Endothelial cell of umbilical vein (primary cell): ENCODE data around the gene PCGF1. TPM values are rescaled to one million over a fixed set of nuclear protein-coding genes. Genes with fewer than 3 reads are reported as not detected.

Experiments
- BruUV-seq: library from RNA; stranded (reverse); fragments of 400-500 nt; replicated peaks from 2 replicates; lab custom pipeline; 2021; lab: Mats Ljungman, UMichigan
- CTCF ChIA-PET: fragments of 300-600, 350-600 bp; sonication (Branson Sonifier 250); formaldehyde crosslinking; loops from one replicate; lab custom pipeline; 2021; ENCODE audit warnings: antibody characterized with exemption, inconsistent platforms; lab: Charles Lee
- POLR2A ChIA-PET: fragments of 300-600, 350-600 bp; sonication (Branson Sonifier 250); formaldehyde crosslinking; loops from one replicate; lab custom pipeline; 2021; ENCODE audit warnings: antibody characterized with exemption, inconsistent platforms; lab: Charles Lee
- DNase-seq: peaks from one replicate; pipeline ENCODE4 v3.0.0-alpha.2; 2011; ENCODE audit warnings: low read depth, low spot score
- FAIRE-seq: peaks from 2 replicates; lab custom pipeline; 2011; peaks lifted over from hg19 to GRCh38; lab: Jason Lieb, UNC
- H2AFZ ChIP-seq: 2 replicates; pipeline ENCODE4 v1.6.0; 2012; ENCODE audit warnings: low read depth, low read length, control low read depth, inconsistent platforms
- H3K27ac ChIP-seq: 2 replicates; pipeline ENCODE4 v1.5.1; 2011; ENCODE audit warnings: low read depth, mild to moderate bottlenecking, control low read depth, low read length, moderate library complexity; ENCODE audit not compliant: insufficient read depth
- H3K27me3 ChIP-seq, 2 experiments: 2 replicates each; pipeline versions ENCODE4 v1.6.0 to v1.6.1; 2011; ENCODE audit warnings: low read length in 2 of 2, mixed read lengths in 1 of 2; ENCODE audit not compliant: control insufficient read depth in 2 of 2, insufficient read depth in 2 of 2
- H3K36me3 ChIP-seq, 2 experiments: 2 replicates in 1 of 2; 3 replicates in 1 of 2; pipeline ENCODE4 v1.5.1; 2011; ENCODE audit warnings: low read length in 2 of 2, mild to moderate bottlenecking in 1 of 2, moderate library complexity in 1 of 2; ENCODE audit not compliant: control insufficient read depth in 2 of 2, insufficient read depth in 2 of 2; ENCODE audit errors: extremely low read depth in 1 of 2
- H3K4me1 ChIP-seq: 3 replicates; pipeline ENCODE4 v1.5.1; 2011; ENCODE audit warnings: mild to moderate bottlenecking, low read length; ENCODE audit not compliant: control insufficient read depth, insufficient read depth; ENCODE audit errors: extremely low read depth
- H3K4me2 ChIP-seq: 2 replicates; pipeline ENCODE4 v1.6.1; 2011; ENCODE audit warnings: low read length, control low read depth, mixed read lengths; ENCODE audit not compliant: insufficient read depth
- H3K4me3 ChIP-seq, 3 experiments: fragments of 200-600 bp in 1 of 3; sonication (generic), shearing (Covaris generic) in 1 of 3; replicated peaks in 1 of 3; 2 replicates each; pipeline ENCODE4 v1.5.1; 2011 to 2016; ENCODE audit warnings: control low read depth in 3 of 3, low read length in 3 of 3, mild to moderate bottlenecking in 2 of 3, inconsistent platforms in 1 of 3, low read depth in 1 of 3, moderate library complexity in 1 of 3; ENCODE audit not compliant: insufficient read depth in 1 of 3
- H3K79me2 ChIP-seq: 2 replicates; pipeline ENCODE4 v1.6.0; 2012; ENCODE audit warnings: low read length, inconsistent platforms; ENCODE audit not compliant: control insufficient read depth, insufficient read depth
- H3K9ac ChIP-seq: replicated peaks from 2 replicates; pipeline ENCODE3; 2011; ENCODE audit warnings: low read length, control low read depth; ENCODE audit not compliant: insufficient read depth; ENCODE audit errors: extremely low read depth
- H3K9me1 ChIP-seq: replicated peaks from 3 replicates; pipeline ENCODE4 v1.6.0; 2011; ENCODE audit warnings: mild to moderate bottlenecking, low read length; ENCODE audit not compliant: control insufficient read depth, insufficient read depth; ENCODE audit errors: extremely low read depth
- H3K9me3 ChIP-seq: replicated peaks from 2 replicates; pipeline ENCODE4 v1.5.1; 2012; ENCODE audit warnings: low read length, inconsistent platforms; ENCODE audit not compliant: control insufficient read depth, insufficient read depth
- H4K20me1 ChIP-seq: replicated peaks from 2 replicates; pipeline ENCODE3; 2011; ENCODE audit warnings: mild to moderate bottlenecking, low read length; ENCODE audit not compliant: control insufficient read depth, insufficient read depth; ENCODE audit errors: extremely low read depth
- CTCF ChIP-seq, 2 donors: IDR thresholded peaks; 1 replicate in 1 of 2; 2 replicates in 1 of 2; pipeline ENCODE4 v1.5.1; 2011; ENCODE audit warnings: low read length in 2 of 2, mild to moderate bottlenecking in 2 of 2, moderate library complexity in 2 of 2, control low read depth in 1 of 2, inconsistent platforms in 1 of 2, low read depth in 1 of 2; ENCODE audit not compliant: insufficient read depth in 1 of 2; ENCODE audit errors: extremely low read depth in 1 of 2
- EZH2 ChIP-seq: IDR thresholded peaks from 2 replicates; pipeline ENCODE4 v1.6.1; 2012; ENCODE audit warnings: borderline replicate concordance, low read depth, mild to moderate bottlenecking, moderate library complexity, low read length, inconsistent platforms; ENCODE audit not compliant: severe bottlenecking
- FOS ChIP-seq: IDR thresholded peaks from 2 replicates; pipeline ENCODE4 v1.6.1; 2011; ENCODE audit warnings: mild to moderate bottlenecking, low read length, moderate library complexity, borderline replicate concordance; ENCODE audit not compliant: insufficient read depth
- GATA2 ChIP-seq: IDR thresholded peaks from 2 replicates; pipeline ENCODE4 v1.7.0; 2011; ENCODE audit warnings: low read depth, mild to moderate bottlenecking, moderate library complexity, mixed read lengths, low read length; ENCODE audit not compliant: insufficient read length, insufficient read depth
- JUN ChIP-seq: IDR thresholded peaks from 2 replicates; pipeline ENCODE4 v1.6.1; 2011; ENCODE audit warnings: borderline replicate concordance, low read depth; ENCODE audit not compliant: insufficient read length, insufficient read depth
- MAX ChIP-seq: IDR thresholded peaks from 2 replicates; pipeline ENCODE4 v1.6.1; 2011; ENCODE audit not compliant: insufficient read depth, insufficient read length
- MYC ChIP-seq: IDR thresholded peaks from one replicate; pipeline ENCODE4 v1.6.1; 2011; ENCODE audit warnings: mild to moderate bottlenecking, low read depth, low read length
- POLR2A ChIP-seq: IDR thresholded peaks from 2 replicates; pipeline ENCODE4 v1.6.1; 2012; ENCODE audit warnings: low read depth, mild to moderate bottlenecking, control low read depth, low read length
- POLR2AphosphoS5 ChIP-seq: IDR thresholded peaks from 2 replicates; pipeline ENCODE4 v1.6.1; 2012; ENCODE audit warnings: low read depth, mild to moderate bottlenecking, control low read depth, low read length, moderate library complexity; ENCODE audit not compliant: insufficient read depth
- dilution Hi-C: fragments of 300-500 bp; cut with MboI; formaldehyde crosslinking; loops from one replicate; pipeline ENCODE4 v1.15.0; 2019; ENCODE audit warnings: low sequenced_read_pairs; ENCODE audit not compliant: extremely low pct_ligation_motif_present
- intact Hi-C: fragments of 100-400 bp; cut with micrococcal nuclease; formaldehyde crosslinking; loops from one replicate; pipeline ENCODE4 v1.10.0; 2022
- polyA plus RNA-seq, 4 experiments: library from polyadenylated mRNA; depleted of rRNA in 3 of 4; stranded (reverse) in 3 of 4; unstranded in 1 of 4; fragments of >200 nt; gene quantifications; 2 replicates each; pipeline versions ENCODE4 v1.2.1 to v1.2.3, GENCODE V29; 2011 to 2012; ENCODE audit warnings: missing spikeins in 1 of 4
- total RNA-seq: library from RNA; stranded (reverse); gene quantifications from 2 replicates; pipeline ENCODE4 v1.2.3, GENCODE V29; 2021

The PCGF1 gene
- total and polyA plus RNA-seq, 2 donors (not counting 3 experiments of a cell fraction or from before 2014, with no cell fraction given): 17.4 to 19.2 TPM

DNA sequence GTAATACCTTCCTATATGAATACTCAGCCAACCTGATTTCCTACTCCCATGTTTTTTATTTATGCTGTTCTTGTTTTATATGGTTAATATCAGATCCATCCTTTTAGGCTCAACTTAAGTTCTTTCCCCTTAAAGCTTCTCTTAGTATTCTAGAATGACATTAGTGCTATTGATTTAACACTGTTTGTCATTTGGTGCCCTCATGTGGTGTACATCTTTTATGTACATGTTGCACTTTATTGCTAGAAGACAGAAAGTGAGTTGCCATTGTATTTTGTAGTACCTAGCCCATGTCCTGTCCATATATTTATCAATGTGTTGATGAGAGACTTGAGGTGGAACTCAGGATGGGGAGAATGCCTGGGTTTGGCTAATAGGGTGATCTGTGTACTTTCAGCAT is 24.7 kb upstream of the PCGF1 start:
- H3K4me2 ChIP-seq: no peak overlapping the region
- no peak overlapping the region for H2AFZ ChIP-seq
- no peak for TF ChIP-seq MYC
- peak; percentile 5 to 11 for TF ChIP-seq CTCF (IDR thresholded peaks at IDR 0.05; ENCODE audit: extremely low read depth in 1 of 2, insufficient read depth in 1 of 2, low read depth in 1 of 2, low read length in 2 of 2)
- H3K79me2 ChIP-seq: peaks cover 19% of the 10 kb centered on the region
- no peak overlapping the region for H3K27ac ChIP-seq
- H3K9ac ChIP-seq: no peak overlapping the region
- no peaks in the 10 kb centered on the region for H3K27me3 ChIP-seq
- peaks cover 4 to 14% of the 10 kb centered on the region in 2 experiments for H3K36me3 ChIP-seq
- POLR2A ChIA-PET: no interaction called here
- H3K9me3 ChIP-seq: no peaks in the 10 kb centered on the region
- H4K20me1 ChIP-seq: no peaks in the 10 kb centered on the region
- intact Hi-C loops (loop anchor here (2.0 to 5.0 kb wide), 3 partner anchors 35 to 281 kb away; partner anchors contain the start of gene LBX2), dilution Hi-C loops (no loop called here)
- no TSS peak for BruUV-seq
- CTCF ChIA-PET: interaction anchor here (0.5 to 5.2 kb wide), 26 partner anchors 13 to 708 kb away, joined by 3 to 82 read pairs (median 5); partner anchors contain the start of genes CCDC142, LBX2, MOGS and PCGF1
- DNase-seq (peak; percentile 45), FAIRE-seq (peak; percentile 75)
- H3K4me3 ChIP-seq: no peak overlapping the region
- H3K9me1 ChIP-seq: no peaks in the 10 kb centered on the region
- peaks cover 20% of the 10 kb centered on the region for H3K4me1 ChIP-seq

GRCh38 chr2:74531666-74532065 is 24.2 kb upstream of the PCGF1 start:
- no peaks in the 10 kb centered on the region for H4K20me1 ChIP-seq
- CTCF ChIA-PET: interaction anchor here (0.5 to 5.2 kb wide), 26 partner anchors 13 to 708 kb away, joined by 3 to 82 read pairs (median 5); partner anchors contain the start of genes CCDC142, LBX2, MOGS and PCGF1
- BruUV-seq: no TSS peak
- POLR2A ChIA-PET: no interaction called here
- DNase-seq: no peak
- H3K9ac ChIP-seq: no peak overlapping the region
- H3K4me2 ChIP-seq: no peak overlapping the region
- H2AFZ ChIP-seq: no peak overlapping the region
- intact Hi-C loops: loop anchor here (2.0 to 5.0 kb wide), 3 partner anchors 34 to 281 kb away; partner anchors contain the start of gene LBX2
- H3K27me3 ChIP-seq: no peaks in the 10 kb centered on the region
- no peaks in the 10 kb centered on the region for H3K9me3 ChIP-seq
- dilution Hi-C loops: no loop called here
- no peaks in the 10 kb centered on the region for H3K9me1 ChIP-seq
- no peak overlapping the region for H3K27ac ChIP-seq
- peaks cover 19% of the 10 kb centered on the region for H3K79me2 ChIP-seq
- TF ChIP-seq MAX (no peak), CTCF (IDR thresholded peaks at IDR 0.05; ENCODE audit: extremely low read depth in 1 of 2, insufficient read depth in 1 of 2, low read depth in 1 of 2, low read length in 2 of 2) (no peak), POLR2AphosphoS5 (no peak), POLR2A (no peak), EZH2 (no peak), JUN (no peak), FOS (no peak), MYC (no peak), GATA2 (no peak)
- no peak overlapping the region for H3K4me3 ChIP-seq
- no peak for FAIRE-seq
- peaks cover 4 to 19% of the 10 kb centered on the region in 2 experiments for H3K36me3 ChIP-seq
- peaks cover 20% of the 10 kb centered on the region for H3K4me1 ChIP-seq
